Thyroid gland (tissue), 4 donors: Measurements from ENCODE around the gene NUBPL. TPM values are rescaled to one million over a fixed set of nuclear protein-coding genes. Genes with fewer than 3 reads are reported as not detected.

Source experiments
- DNase-seq, 2 donors: peaks; one replicate each; pipeline ENCODE4 v3.0.0-alpha.2; 2019
- H3K27ac ChIP-seq, 3 donors: fragments of 200-600 bp; sonication (generic); 1 replicate in 2 of 3; 2 replicates in 1 of 3; pipeline ENCODE4 v1.5.1; 2016 to 2019; ENCODE audit warnings: mild to moderate bottlenecking in 1 of 3, moderate library complexity in 1 of 3
- H3K27me3 ChIP-seq: fragments of 200-600 bp; sonication (generic); one replicate; pipeline ENCODE4 v1.5.1; 2019
- H3K36me3 ChIP-seq, 2 donors: fragments of 200-600 bp; sonication (generic); one replicate each; pipeline ENCODE4 v1.5.1; 2016 to 2019
- H3K4me1 ChIP-seq, 2 donors: fragments of 200-600 bp; sonication (generic); one replicate each; pipeline ENCODE4 v1.5.1; 2017 to 2019
- H3K4me3 ChIP-seq, 3 donors: fragments of 200-600 bp; sonication (generic); replicated peaks in 1 of 3; 1 replicate in 2 of 3; 2 replicates in 1 of 3; pipeline ENCODE4 v1.5.1; 2016; ENCODE audit warnings: mild to moderate bottlenecking in 1 of 3
- H3K9me3 ChIP-seq: fragments of 200-600 bp; sonication (generic); one replicate; pipeline ENCODE4 v1.5.1; 2017
- POLR2A ChIP-seq, 2 donors: fragments of 450-650 bp; IDR thresholded peaks; one replicate each; pipeline ENCODE4 v1.6.1; 2017; ENCODE audit warnings: antibody characterized with exemption in 2 of 2, mild to moderate bottlenecking in 2 of 2, moderate library complexity in 1 of 2
- WGBS, 2 donors: methylation state at CpG; one replicate each; pipeline ENCODE4 v1.1.5; 2017; 5-methylcytosine and 5-hydroxymethylcytosine counted together
- intact Hi-C: fragments of 100-400 bp; cut with DNase I; formaldehyde crosslinking; loops from one replicate; pipeline ENCODE4 v1.15.1; 2023
- total RNA-seq, 4 donors: library from RNA; depleted of rRNA; stranded (reverse); fragments of >200 nt; gene quantifications; one replicate each; pipeline ENCODE4 v1.2.3, GENCODE V29; 2016
- TF ChIP-seq, protein P1 (sequence below), 6 experiments: fragments of 200-600 bp in 3 of 6; fragments of 450-650 bp in 3 of 6; sonication (generic) in 3 of 6; IDR thresholded peaks; one replicate each; pipeline ENCODE4 v1.5.1; 2016 to 2019; ENCODE audit warnings: antibody characterized with exemption in 6 of 6, mild to moderate bottlenecking in 2 of 6, inconsistent platforms in 1 of 6, moderate library complexity in 1 of 6

Gene NUBPL
- total RNA-seq, 4 donors from 2014 or later: 12.0 to 27.1 (median 14.2) TPM

DNA sequence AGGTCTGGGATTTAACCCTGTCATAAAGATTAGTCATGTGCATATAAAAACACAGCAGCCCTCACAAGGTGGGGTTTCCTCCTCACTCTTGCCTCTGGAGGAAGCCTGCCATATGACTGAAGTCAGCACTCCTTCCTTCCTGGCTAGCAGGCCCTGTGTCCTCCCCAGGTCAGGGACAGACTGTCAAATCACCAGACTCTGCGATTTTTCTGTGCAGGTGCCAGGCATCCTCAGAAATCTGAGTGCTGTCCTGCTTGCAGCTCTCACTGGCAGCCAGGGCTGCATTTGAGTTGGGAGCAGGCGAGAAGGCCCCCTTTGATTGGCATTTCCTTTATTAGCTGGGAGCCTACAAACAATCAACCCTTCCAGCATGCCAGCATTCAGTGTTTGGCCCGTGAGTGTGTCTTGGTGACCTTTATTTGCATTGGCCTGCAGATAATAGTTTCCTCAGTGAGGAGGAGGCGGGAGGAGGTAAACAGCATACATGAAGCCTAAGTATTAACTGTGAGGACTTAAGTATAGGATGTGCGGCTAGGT is 332.1 kb downstream of the NUBPL start:
- 68 to 86% methylated on average over 5 of the region's 5 CpGs for WGBS, 2 donors
- Histone ChIP-seq H3K36me3 (no peaks in the 10 kb centered on the region), H3K27ac (no peak overlapping the region), H3K4me3 (no peak overlapping the region), H3K27me3 (no peaks in the 10 kb centered on the region), H3K4me1 (no peaks in the 10 kb centered on the region), H3K9me3 (no peaks in the 10 kb centered on the region)
- TF ChIP-seq POLR2A (IDR thresholded peaks at IDR 0.05): no peak
- TF ChIP-seq, protein P1, sequence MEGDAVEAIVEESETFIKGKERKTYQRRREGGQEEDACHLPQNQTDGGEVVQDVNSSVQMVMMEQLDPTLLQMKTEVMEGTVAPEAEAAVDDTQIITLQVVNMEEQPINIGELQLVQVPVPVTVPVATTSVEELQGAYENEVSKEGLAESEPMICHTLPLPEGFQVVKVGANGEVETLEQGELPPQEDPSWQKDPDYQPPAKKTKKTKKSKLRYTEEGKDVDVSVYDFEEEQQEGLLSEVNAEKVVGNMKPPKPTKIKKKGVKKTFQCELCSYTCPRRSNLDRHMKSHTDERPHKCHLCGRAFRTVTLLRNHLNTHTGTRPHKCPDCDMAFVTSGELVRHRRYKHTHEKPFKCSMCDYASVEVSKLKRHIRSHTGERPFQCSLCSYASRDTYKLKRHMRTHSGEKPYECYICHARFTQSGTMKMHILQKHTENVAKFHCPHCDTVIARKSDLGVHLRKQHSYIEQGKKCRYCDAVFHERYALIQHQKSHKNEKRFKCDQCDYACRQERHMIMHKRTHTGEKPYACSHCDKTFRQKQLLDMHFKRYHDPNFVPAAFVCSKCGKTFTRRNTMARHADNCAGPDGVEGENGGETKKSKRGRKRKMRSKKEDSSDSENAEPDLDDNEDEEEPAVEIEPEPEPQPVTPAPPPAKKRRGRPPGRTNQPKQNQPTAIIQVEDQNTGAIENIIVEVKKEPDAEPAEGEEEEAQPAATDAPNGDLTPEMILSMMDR (IDR thresholded peaks at IDR 0.05): no peak
- intact Hi-C loops: no loop called here
- no peak for DNase-seq

DNA sequence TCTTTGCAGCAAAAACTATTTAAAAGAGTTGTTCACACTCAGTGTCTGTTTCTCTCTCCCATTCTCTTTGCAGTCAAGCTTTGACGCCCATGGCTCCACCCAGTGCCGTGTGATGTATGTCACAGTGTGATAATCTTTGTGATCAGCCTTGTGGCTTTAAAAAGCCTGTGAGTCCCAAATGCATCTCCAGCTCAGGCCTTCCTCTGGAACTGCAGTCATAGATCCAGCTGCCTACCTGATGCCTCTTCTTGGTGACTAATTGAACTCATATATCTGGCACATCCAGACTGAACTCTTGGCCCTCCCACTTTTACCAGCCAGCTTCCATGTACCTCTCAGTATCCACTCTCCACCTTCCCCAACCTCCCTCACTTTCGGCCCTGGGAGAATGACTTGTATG is 333.1 kb downstream of the NUBPL start:
- Histone ChIP-seq H3K9me3 (no peaks in the 10 kb centered on the region), H3K4me1 (no peaks in the 10 kb centered on the region), H3K27me3 (no peaks in the 10 kb centered on the region), H3K27ac (no peak overlapping the region), H3K36me3 (no peaks in the 10 kb centered on the region), H3K4me3 (no peak overlapping the region)
- WGBS, 2 donors: 81 to 86% methylated on average over 3 of the region's 3 CpGs
- intact Hi-C loops: no loop called here
- TF ChIP-seq POLR2A (IDR thresholded peaks at IDR 0.05): no peak
- TF ChIP-seq, protein P1 (IDR thresholded peaks at IDR 0.05): no peak
- no peak for DNase-seq

DNA sequence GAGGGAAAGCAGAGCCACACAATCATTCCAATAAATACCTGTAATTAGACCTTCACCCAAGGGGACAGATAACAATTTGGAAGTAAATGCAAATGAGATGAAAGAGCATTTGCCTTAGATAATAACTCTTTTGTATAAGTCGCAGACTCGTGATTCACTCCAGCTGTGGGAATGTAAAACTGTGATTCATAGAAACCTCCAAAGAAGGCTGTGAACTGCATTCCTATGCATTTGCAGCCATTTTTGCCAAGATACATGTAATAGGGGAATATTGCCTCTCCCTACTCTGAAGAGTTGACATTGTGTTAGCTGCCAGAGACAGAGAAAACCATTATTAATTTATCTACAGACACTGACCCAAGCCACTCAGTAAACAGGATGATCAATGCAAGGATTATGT is 334.0 kb downstream of the NUBPL start:
- Histone ChIP-seq H3K36me3 (no peaks in the 10 kb centered on the region), H3K4me1 (no peaks in the 10 kb centered on the region), H3K9me3 (no peaks in the 10 kb centered on the region), H3K27ac (no peak overlapping the region), H3K4me3 (no peak overlapping the region), H3K27me3 (no peaks in the 10 kb centered on the region)
- TF ChIP-seq POLR2A (IDR thresholded peaks at IDR 0.05): no peak
- TF ChIP-seq, protein P1 (IDR thresholded peaks at IDR 0.05): no peak
- WGBS, 2 donors: 89 to 90% methylated on average over 2 of the region's 2 CpGs
- intact Hi-C loops: no loop called here
- no peak for DNase-seq

DNA sequence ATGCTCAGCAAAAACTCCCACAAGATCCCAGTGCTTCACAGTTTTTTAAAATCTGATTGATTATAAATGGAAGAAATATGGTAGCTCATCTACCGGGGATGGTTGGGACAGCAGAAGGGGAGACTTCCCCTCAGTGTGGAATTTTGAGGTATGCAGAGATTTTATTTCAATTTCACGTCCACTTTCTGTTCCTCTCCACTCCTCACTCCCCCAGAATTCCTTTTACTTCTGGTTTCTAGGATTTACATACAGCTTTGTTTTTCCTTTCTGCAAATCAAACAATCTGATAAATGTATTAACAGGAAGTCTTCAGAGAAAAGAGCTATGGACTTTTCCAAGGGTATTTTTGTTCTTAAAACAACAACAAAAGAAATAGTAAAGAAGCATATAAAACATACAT is 334.4 kb downstream of the NUBPL start:
- no peak for DNase-seq
- no peaks in the 10 kb centered on the region for H3K9me3 ChIP-seq
- intact Hi-C loops: no loop called here
- no peak overlapping the region for H3K4me3 ChIP-seq
- WGBS, 2 donors: 82 to 87% methylated on average over 2 of the region's 2 CpGs
- H3K27ac ChIP-seq: no peak overlapping the region
- TF ChIP-seq, protein P1 (IDR thresholded peaks at IDR 0.05): no peak
- no peak for TF ChIP-seq POLR2A (IDR thresholded peaks at IDR 0.05)
- H3K27me3 ChIP-seq: no peaks in the 10 kb centered on the region
- H3K36me3 ChIP-seq: no peaks in the 10 kb centered on the region
- H3K4me1 ChIP-seq: no peaks in the 10 kb centered on the region

DNA sequence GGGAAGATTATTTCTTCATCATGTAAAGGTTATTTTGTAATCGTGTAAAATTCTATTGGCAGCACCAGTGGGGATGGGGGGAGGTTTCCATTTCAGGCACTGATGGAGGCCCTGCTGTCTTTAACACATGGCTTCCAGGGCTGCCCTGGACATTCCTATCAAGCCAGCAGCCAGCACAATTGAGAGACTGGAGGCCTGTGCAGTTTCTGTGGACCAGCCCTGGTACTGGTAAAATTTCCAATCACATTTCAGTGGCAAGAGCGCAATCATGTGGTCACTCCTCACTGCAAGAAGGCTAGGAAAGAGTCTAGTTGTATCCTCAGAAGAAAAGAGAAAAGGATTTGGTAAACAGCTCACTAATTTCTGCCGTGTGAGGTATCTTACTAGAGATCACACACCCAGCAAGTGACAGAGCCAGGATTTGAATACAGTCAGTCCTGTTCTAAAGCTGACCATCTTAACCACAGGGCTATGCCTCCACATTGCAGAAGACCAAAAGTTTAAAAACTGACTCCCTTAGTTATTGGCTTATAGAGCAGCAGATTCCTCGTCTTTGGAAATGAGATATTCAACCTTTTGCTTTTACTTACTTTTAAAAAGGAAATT is 336.5 kb downstream of the NUBPL start:
- intact Hi-C loops: no loop called here
- Histone ChIP-seq H3K36me3 (no peaks in the 10 kb centered on the region), H3K4me3 (no peak overlapping the region), H3K27ac (no peak overlapping the region), H3K4me1 (no peaks in the 10 kb centered on the region), H3K9me3 (no peaks in the 10 kb centered on the region), H3K27me3 (no peaks in the 10 kb centered on the region)
- DNase-seq: no peak
- TF ChIP-seq, protein P1 (IDR thresholded peaks at IDR 0.05): no peak
- no peak for TF ChIP-seq POLR2A (IDR thresholded peaks at IDR 0.05)
- WGBS, 2 donors: 71 to 79% methylated on average over 4 of the region's 4 CpGs
